Thyroid gland (tissue), 4 donors: ENCODE data around the gene CAMSAP2. TPM values are rescaled to one million over a fixed set of nuclear protein-coding genes. Genes with fewer than 3 reads are reported as not detected.

Source experiments
- DNase-seq, 2 donors: peaks; one replicate each; pipeline ENCODE4 v3.0.0-alpha.2; 2019
- H3K27ac ChIP-seq, 3 donors: fragments of 200-600 bp; sonication (generic); 1 replicate in 2 of 3; 2 replicates in 1 of 3; pipeline ENCODE4 v1.5.1; 2016 to 2019; ENCODE audit warnings: mild to moderate bottlenecking in 1 of 3, moderate library complexity in 1 of 3
- H3K27me3 ChIP-seq: fragments of 200-600 bp; sonication (generic); one replicate; pipeline ENCODE4 v1.5.1; 2019
- H3K36me3 ChIP-seq, 2 donors: fragments of 200-600 bp; sonication (generic); one replicate each; pipeline ENCODE4 v1.5.1; 2016 to 2019
- H3K4me1 ChIP-seq, 2 donors: fragments of 200-600 bp; sonication (generic); one replicate each; pipeline ENCODE4 v1.5.1; 2017 to 2019
- H3K4me3 ChIP-seq, 3 donors: fragments of 200-600 bp; sonication (generic); replicated peaks in 1 of 3; 1 replicate in 2 of 3; 2 replicates in 1 of 3; pipeline ENCODE4 v1.5.1; 2016; ENCODE audit warnings: mild to moderate bottlenecking in 1 of 3
- H3K9me3 ChIP-seq: fragments of 200-600 bp; sonication (generic); one replicate; pipeline ENCODE4 v1.5.1; 2017
- CTCF ChIP-seq, 6 experiments: fragments of 200-600 bp in 3 of 6; fragments of 450-650 bp in 3 of 6; sonication (generic) in 3 of 6; IDR thresholded peaks; one replicate each; pipeline ENCODE4 v1.5.1; 2016 to 2019; ENCODE audit warnings: antibody characterized with exemption in 6 of 6, mild to moderate bottlenecking in 2 of 6, inconsistent platforms in 1 of 6, moderate library complexity in 1 of 6
- POLR2A ChIP-seq, 2 donors: fragments of 450-650 bp; IDR thresholded peaks; one replicate each; pipeline ENCODE4 v1.6.1; 2017; ENCODE audit warnings: antibody characterized with exemption in 2 of 2, mild to moderate bottlenecking in 2 of 2, moderate library complexity in 1 of 2
- WGBS, 2 donors: methylation state at CpG; one replicate each; pipeline ENCODE4 v1.1.5; 2017; 5-methylcytosine and 5-hydroxymethylcytosine counted together
- intact Hi-C: fragments of 100-400 bp; cut with DNase I; formaldehyde crosslinking; loops from one replicate; pipeline ENCODE4 v1.15.1; 2023
- total RNA-seq, 4 donors: library from RNA; depleted of rRNA; stranded (reverse); fragments of >200 nt; gene quantifications; one replicate each; pipeline ENCODE4 v1.2.3, GENCODE V29; 2016

CAMSAP2 gene
- total RNA-seq, 4 donors from 2014 or later, result 36.3 to 53.5 (median 41.8) TPM

GRCh38 chr1:200905411-200906052 lies 166.8 kb downstream of the CAMSAP2 start:
- no peak overlapping the region for H3K4me3 ChIP-seq
- 76 to 85% methylated on average over 4 of the region's 4 CpGs for WGBS, 2 donors
- DNase-seq, result no peak
- H3K27me3 ChIP-seq, result no peaks in the 10 kb centered on the region
- intact Hi-C loops, result no loop called here
- H3K27ac ChIP-seq, result no peak overlapping the region
- H3K9me3 ChIP-seq, result no peaks in the 10 kb centered on the region
- H3K4me1 ChIP-seq, result no peaks in the 10 kb centered on the region
- TF ChIP-seq POLR2A (IDR thresholded peaks at IDR 0.05) (no peak), CTCF (IDR thresholded peaks at IDR 0.05) (no peak)
- no peaks in the 10 kb centered on the region for H3K36me3 ChIP-seq

- H3K36me3 ChIP-seq, result no peaks in the 10 kb centered on the region
- intact Hi-C loops, result no loop called here
- H3K27me3 ChIP-seq, result no peaks in the 10 kb centered on the region
- no peak for DNase-seq
- no peaks in the 10 kb centered on the region for H3K9me3 ChIP-seq
- TF ChIP-seq CTCF (IDR thresholded peaks at IDR 0.05), result no peak
- no peak for TF ChIP-seq POLR2A (IDR thresholded peaks at IDR 0.05)
- H3K4me3 ChIP-seq, result no peak overlapping the region
- no peaks in the 10 kb centered on the region for H3K4me1 ChIP-seq
- H3K27ac ChIP-seq, result no peak overlapping the region
- WGBS, 2 donors, result 95 to 96% methylated on average over 2 of the region's 2 CpGs
Measured at GRCh38 chr1:200906491-200906890, 167.8 kb downstream of the CAMSAP2 start.

- Histone ChIP-seq H3K36me3 (no peaks in the 10 kb centered on the region), H3K4me1 (no peaks in the 10 kb centered on the region), H3K27ac (no peak overlapping the region), H3K4me3 (no peak overlapping the region), H3K9me3 (no peaks in the 10 kb centered on the region), H3K27me3 (no peaks in the 10 kb centered on the region)
- TF ChIP-seq CTCF (IDR thresholded peaks at IDR 0.05) (no peak), POLR2A (IDR thresholded peaks at IDR 0.05) (no peak)
- DNase-seq, result no peak
- WGBS, 2 donors, result 88 to 89% methylated on average over 5 of the region's 5 CpGs
- intact Hi-C loops, result no loop called here
Measured at GRCh38 chr1:200907611-200908097, 169.0 kb downstream of the CAMSAP2 start.

- Histone ChIP-seq H3K36me3 (no peaks in the 10 kb centered on the region), H3K4me3 (no peak overlapping the region), H3K4me1 (no peaks in the 10 kb centered on the region), H3K9me3 (no peaks in the 10 kb centered on the region), H3K27me3 (no peaks in the 10 kb centered on the region), H3K27ac (no peak overlapping the region)
- DNase-seq, result no peak
- TF ChIP-seq CTCF (IDR thresholded peaks at IDR 0.05) (no peak), POLR2A (IDR thresholded peaks at IDR 0.05) (no peak)
- WGBS, 2 donors, result 75 to 80% methylated on average over 4 to 6 of the region's 6 CpGs
- intact Hi-C loops, result no loop called here
Measured at GRCh38 chr1:200908191-200908868, 169.6 kb downstream of the CAMSAP2 start.

GRCh38 chr1:200909071-200909470 lies 170.4 kb downstream of the CAMSAP2 start:
- WGBS, 2 donors, result 83 to 100% methylated on average over 3 to 5 of the region's 5 CpGs
- no peaks in the 10 kb centered on the region for H3K4me1 ChIP-seq
- no peak overlapping the region for H3K4me3 ChIP-seq
- TF ChIP-seq POLR2A (IDR thresholded peaks at IDR 0.05) (no peak), CTCF (IDR thresholded peaks at IDR 0.05) (no peak)
- intact Hi-C loops, result no loop called here
- H3K27me3 ChIP-seq, result no peaks in the 10 kb centered on the region
- no peak overlapping the region for H3K27ac ChIP-seq
- H3K36me3 ChIP-seq, result no peaks in the 10 kb centered on the region
- no peaks in the 10 kb centered on the region for H3K9me3 ChIP-seq
- no peak for DNase-seq
